GM13976 (cell line): ENCODE data around the gene CLSTN1.

Source experiments
- DNase-seq: peaks from one replicate; pipeline ENCODE4 v3.0.0; 2012; ENCODE audit warnings: low spot score
- in situ Hi-C: fragments of 300-500 bp; cut with MboI; formaldehyde crosslinking; loops from one replicate; pipeline ENCODE4 v1.12.0; 2022; ENCODE audit warnings: low sequenced_read_pairs, mixed read lengths, inconsistent platforms; ENCODE audit not compliant: unreplicated experiment
- TF ChIP-seq, protein P1 (sequence below): IDR thresholded peaks from 2 replicates; pipeline ENCODE4 v1.5.1; 2012; ENCODE audit warnings: borderline replicate concordance, mild to moderate bottlenecking; ENCODE audit not compliant: insufficient read depth; ENCODE audit errors: extremely low read depth, missing control alignments, control extremely low read depth

The CLSTN1 gene

DNA sequence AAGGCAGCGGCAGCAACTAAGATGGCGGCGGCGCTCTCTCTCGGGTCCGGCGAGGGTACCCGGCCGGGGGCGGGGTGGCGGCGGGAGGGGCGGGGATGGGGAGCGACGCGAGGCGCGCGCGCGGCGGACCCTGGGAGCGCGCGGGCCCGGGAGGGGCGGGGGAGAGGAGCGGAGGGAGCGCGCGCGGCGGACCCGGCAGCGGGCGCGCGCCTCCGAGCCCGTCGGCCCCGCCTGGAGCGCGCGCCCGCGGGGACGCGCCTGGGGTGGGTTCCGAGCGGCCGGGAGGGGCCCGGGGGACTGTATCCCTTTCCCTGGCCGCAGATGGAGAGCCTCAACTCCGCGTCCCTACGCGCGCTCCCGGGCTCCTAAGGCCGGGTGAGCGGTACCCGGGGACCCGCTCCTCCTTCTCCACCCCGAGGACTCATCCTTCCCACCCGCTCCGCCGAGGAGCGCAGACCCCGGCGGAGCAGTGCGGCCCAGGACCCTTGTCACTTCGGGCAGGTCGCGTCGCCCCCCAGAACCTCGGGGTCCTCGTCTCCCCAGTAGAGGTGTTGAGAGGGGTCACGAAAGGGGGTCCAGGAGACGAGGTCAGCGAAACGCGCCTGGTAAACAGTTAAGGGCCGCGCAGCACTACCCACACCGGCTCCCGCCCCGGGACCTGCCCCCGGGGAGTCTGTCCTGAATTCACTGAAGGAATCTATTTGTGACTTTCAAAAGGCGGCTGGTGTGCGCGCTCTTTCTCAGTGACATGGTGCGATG is at the start of gene CLSTN1:
CLSTN1 (minus strand) TSS at position 23 of the 759 bp plus-strand sequence. CDS start 232 bp downstream, outside the sequence.
- TF ChIP-seq, protein P1, sequence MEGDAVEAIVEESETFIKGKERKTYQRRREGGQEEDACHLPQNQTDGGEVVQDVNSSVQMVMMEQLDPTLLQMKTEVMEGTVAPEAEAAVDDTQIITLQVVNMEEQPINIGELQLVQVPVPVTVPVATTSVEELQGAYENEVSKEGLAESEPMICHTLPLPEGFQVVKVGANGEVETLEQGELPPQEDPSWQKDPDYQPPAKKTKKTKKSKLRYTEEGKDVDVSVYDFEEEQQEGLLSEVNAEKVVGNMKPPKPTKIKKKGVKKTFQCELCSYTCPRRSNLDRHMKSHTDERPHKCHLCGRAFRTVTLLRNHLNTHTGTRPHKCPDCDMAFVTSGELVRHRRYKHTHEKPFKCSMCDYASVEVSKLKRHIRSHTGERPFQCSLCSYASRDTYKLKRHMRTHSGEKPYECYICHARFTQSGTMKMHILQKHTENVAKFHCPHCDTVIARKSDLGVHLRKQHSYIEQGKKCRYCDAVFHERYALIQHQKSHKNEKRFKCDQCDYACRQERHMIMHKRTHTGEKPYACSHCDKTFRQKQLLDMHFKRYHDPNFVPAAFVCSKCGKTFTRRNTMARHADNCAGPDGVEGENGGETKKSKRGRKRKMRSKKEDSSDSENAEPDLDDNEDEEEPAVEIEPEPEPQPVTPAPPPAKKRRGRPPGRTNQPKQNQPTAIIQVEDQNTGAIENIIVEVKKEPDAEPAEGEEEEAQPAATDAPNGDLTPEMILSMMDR, result no peak
- in situ Hi-C loops, result no loop called here
- peak; percentile 97 for DNase-seq

GRCh38 chr1:9873385-9873784 is 49.6 kb upstream of the CLSTN1 start:
- in situ Hi-C loops, result loop anchor here (25.0 kb wide), 1 partner anchor 261 kb away; no protein-coding TSS in a partner anchor
- TF ChIP-seq, protein P1, result no peak
- no peak for DNase-seq

- DNase-seq, result no peak
- TF ChIP-seq, protein P1, result no peak
- in situ Hi-C loops, result loop anchor here (25.0 kb wide), 1 partner anchor 260 kb away; no protein-coding TSS in a partner anchor
Measured at GRCh38 chr1:9872430-9873165, 48.8 kb upstream of the CLSTN1 start.

DNA sequence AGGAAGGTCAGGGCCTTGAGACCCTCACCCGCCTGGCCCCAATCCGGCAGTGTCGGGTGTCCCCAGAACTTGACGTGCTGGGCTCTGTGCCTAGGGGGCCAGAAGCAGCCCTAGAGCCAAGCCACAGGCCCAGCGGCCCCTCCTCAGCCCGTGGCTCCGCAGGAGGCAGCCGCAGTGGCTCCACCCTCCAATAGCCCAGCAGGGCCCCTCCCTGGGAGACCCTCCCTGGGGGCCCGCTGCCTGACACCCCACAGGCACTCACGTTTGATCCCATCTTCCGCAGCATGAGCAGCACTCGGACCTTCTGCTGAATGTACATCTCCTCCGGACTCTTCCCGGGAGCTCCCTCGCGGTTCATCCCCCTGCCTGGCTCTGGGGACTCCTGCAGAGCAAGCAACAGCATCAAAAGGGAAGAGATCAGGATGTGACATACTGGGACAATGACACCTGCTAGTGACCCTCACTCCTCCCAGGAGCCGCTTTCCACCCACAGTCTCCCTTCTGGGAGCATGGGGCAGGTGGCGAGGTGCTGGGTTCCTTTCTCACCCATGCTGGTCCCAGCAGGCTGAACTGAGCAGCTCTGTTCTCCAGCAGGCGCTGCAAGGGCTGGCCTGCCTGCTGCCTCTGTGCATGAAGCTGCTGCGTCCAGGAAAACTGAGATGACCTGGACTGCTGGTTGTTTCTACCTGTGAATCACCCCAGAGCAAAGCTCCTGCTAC is 48.1 kb upstream of the CLSTN1 start:
- in situ Hi-C loops, result loop anchor here (25.0 kb wide), 1 partner anchor 260 kb away; no protein-coding TSS in a partner anchor
- no peak for DNase-seq
- TF ChIP-seq, protein P1, result no peak

DNA sequence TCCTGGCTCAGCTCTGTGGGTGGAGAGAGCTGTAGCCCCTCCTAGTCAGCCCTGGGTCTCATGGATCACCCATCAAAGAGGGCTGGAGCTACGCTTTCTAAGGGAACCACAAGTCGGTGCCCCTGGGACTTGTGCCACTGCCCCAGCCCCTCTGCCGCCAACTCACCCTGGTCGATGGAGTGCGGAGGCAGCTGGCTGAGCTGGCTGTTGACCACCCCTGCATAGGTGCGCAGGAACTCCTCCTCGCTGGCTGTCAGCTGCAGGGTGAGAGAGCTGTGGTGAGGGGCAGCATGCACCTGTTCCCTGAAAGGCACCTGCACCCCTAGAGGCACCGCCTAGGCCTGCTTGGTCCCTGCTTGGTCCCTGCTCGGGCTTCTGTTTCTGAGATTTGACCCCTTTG is 47.3 kb upstream of the CLSTN1 start:
- in situ Hi-C loops, result loop anchor here (25.0 kb wide), 1 partner anchor 259 kb away; no protein-coding TSS in a partner anchor
- DNase-seq, result no peak
- TF ChIP-seq, protein P1, result no peak

- in situ Hi-C loops, result loop anchor here (25.0 kb wide), 1 partner anchor 258 kb away; no protein-coding TSS in a partner anchor
- DNase-seq, result no peak
- TF ChIP-seq, protein P1, result no peak
Measured at GRCh38 chr1:9870572-9870971, 46.8 kb upstream of the CLSTN1 start.
